ACC112 (cell line): ENCODE data around the gene NBPF3.
"Not testable (repeated sequence)": the region's sequence is repeated elsewhere in the genome, so short reads cannot be mapped to it uniquely, and the experiment has no call there.

Experiments used
- H2AFZ ChIP-seq: fragments of 200-600 bp; sonication (generic); one replicate; pipeline ENCODE4 v1.6.0; 2017; ENCODE audit warnings: antibody characterized with exemption, low read length; ENCODE audit not compliant: unreplicated experiment
- H3K27ac ChIP-seq: fragments of 200-600 bp; sonication (generic); 2 replicates; pipeline ENCODE4 v1.5.1; 2014; ENCODE audit warnings: low read depth, mild to moderate bottlenecking, antibody characterized with exemption, low read length, moderate library complexity
- H3K27me3 ChIP-seq: fragments of 200-600 bp; sonication (generic); 2 replicates; pipeline ENCODE4 v1.6.1; 2014; ENCODE audit warnings: mild to moderate bottlenecking, antibody characterized with exemption, low read length, moderate library complexity, mixed read lengths; ENCODE audit not compliant: insufficient read depth
- H3K36me3 ChIP-seq: fragments of 200-600 bp; sonication (generic); 2 replicates; pipeline ENCODE4 v1.6.1; 2016; ENCODE audit warnings: mild to moderate bottlenecking, antibody characterized with exemption, low read length, moderate library complexity, mixed read lengths; ENCODE audit not compliant: insufficient read depth
- H3K4me1 ChIP-seq: fragments of 200-600 bp; sonication (generic); one replicate; pipeline ENCODE4 v1.6.1; 2016; ENCODE audit warnings: low read length, mixed read lengths; ENCODE audit not compliant: insufficient read depth, unreplicated experiment, control insufficient read depth
- H3K4me3 ChIP-seq: fragments of 200-600 bp; sonication (generic); 2 replicates; pipeline ENCODE4 v1.5.1; 2014; ENCODE audit warnings: mild to moderate bottlenecking, low read depth, low read length
- H3K79me2 ChIP-seq: fragments of 200-600 bp; sonication (generic); one replicate; pipeline ENCODE4 v1.6.0; 2016; ENCODE audit warnings: low read length; ENCODE audit not compliant: control insufficient read depth, unreplicated experiment, insufficient read depth

Gene NBPF3

GRCh38 chr1:21439721-21440629 is at the start of gene NBPF3:
NBPF3 (plus strand) TSS chr1:21440137; CDS start chr1:21445087, 4,950 bp downstream.
- Histone ChIP-seq H3K36me3 (no peaks in the 10 kb centered on the region), H2AFZ (peak within 1 kb of the TSS; percentile 97), H3K27me3 (no peaks in the 10 kb centered on the region), H3K27ac (no peak within 1 kb of the TSS), H3K4me3 (peak within 1 kb of the TSS; percentile 92), H3K4me1 (peaks cover 3% of the 10 kb centered on the region), H3K79me2 (peaks cover 8% of the 10 kb centered on the region)

GRCh38 chr1:21391497-21391896 is 48.4 kb upstream of the NBPF3 start:
- H3K36me3 ChIP-seq, result no peaks in the 10 kb centered on the region
- no peaks in the 10 kb centered on the region; the same call in 1 of the 2 replicates for H3K27me3 ChIP-seq
- H3K79me2 ChIP-seq, result no peaks in the 10 kb centered on the region
- no peak overlapping the region for H2AFZ ChIP-seq
- no peak overlapping the region for H3K4me3 ChIP-seq
- no peaks in the 10 kb centered on the region for H3K4me1 ChIP-seq
- no peak overlapping the region for H3K27ac ChIP-seq

- Histone ChIP-seq H3K36me3 (no peaks in the 10 kb centered on the region), H3K27ac (no peak overlapping the region), H3K79me2 (no peaks in the 10 kb centered on the region), H3K4me3 (no peak overlapping the region), H2AFZ (no peak overlapping the region), H3K27me3 (no peaks in the 10 kb centered on the region; the same call in none of the 2 replicates), H3K4me1 (no peaks in the 10 kb centered on the region)
Observed at GRCh38 chr1:21392587-21393263, 47.2 kb upstream of the NBPF3 start.

- H3K27ac ChIP-seq, result no peak overlapping the region
- H2AFZ ChIP-seq, result no peak overlapping the region
- no peaks in the 10 kb centered on the region for H3K79me2 ChIP-seq
- H3K36me3 ChIP-seq, result no peaks in the 10 kb centered on the region
- H3K4me3 ChIP-seq, result no peak overlapping the region
- H3K4me1 ChIP-seq, result no peaks in the 10 kb centered on the region
- H3K27me3 ChIP-seq, result peaks cover 12% of the 10 kb centered on the region
Observed at GRCh38 chr1:21396516-21396915, 43.4 kb upstream of the NBPF3 start.

- H2AFZ ChIP-seq, result no peak overlapping the region
Observed at GRCh38 chr1:21397813-21398188, 42.1 kb upstream of the NBPF3 start.

GRCh38 chr1:21401726-21402346 is 38.1 kb upstream of the NBPF3 start:
- H3K27ac ChIP-seq, H3K79me2 ChIP-seq, H3K36me3 ChIP-seq, H3K4me1 ChIP-seq, H2AFZ ChIP-seq, H3K4me3 ChIP-seq: not testable (repeated sequence)
- H3K27me3 ChIP-seq, result peaks cover 12% of the 10 kb centered on the region

More at GRCh38 chr1:21397813-21398188, 42.1 kb upstream of the NBPF3 start:
- H3K4me1 ChIP-seq, result no peaks in the 10 kb centered on the region
- no peak overlapping the region for H3K27ac ChIP-seq
- H3K36me3 ChIP-seq, result no peaks in the 10 kb centered on the region
- H3K27me3 ChIP-seq, result peaks cover 12% of the 10 kb centered on the region
- no peaks in the 10 kb centered on the region for H3K79me2 ChIP-seq
- no peak overlapping the region for H3K4me3 ChIP-seq

GRCh38 chr1:21406659-21407058 is 33.3 kb upstream of the NBPF3 start:
- H3K36me3 ChIP-seq, result no peaks in the 10 kb centered on the region

GRCh38 chr1:21409897-21410296 is 30.0 kb upstream of the NBPF3 start:
- not testable (repeated sequence) for H3K79me2 ChIP-seq, H3K27ac ChIP-seq, H3K4me3 ChIP-seq, H2AFZ ChIP-seq, H3K4me1 ChIP-seq, H3K36me3 ChIP-seq
- H3K27me3 ChIP-seq, result peaks cover 28% of the 10 kb centered on the region

More at GRCh38 chr1:21406659-21407058, 33.3 kb upstream of the NBPF3 start:
- Histone ChIP-seq H3K4me3 (no peak overlapping the region), H3K27me3 (peaks cover 14% of the 10 kb centered on the region), H3K27ac (no peak overlapping the region), H3K4me1 (no peaks in the 10 kb centered on the region), H2AFZ (no peak overlapping the region), H3K79me2 (no peaks in the 10 kb centered on the region)

GRCh38 chr1:21414015-21414414 is 25.9 kb upstream of the NBPF3 start:
- H3K27me3 ChIP-seq, result peaks cover 42% of the 10 kb centered on the region
- H3K4me3 ChIP-seq, result no peak overlapping the region
- H2AFZ ChIP-seq, result no peak overlapping the region
- no peaks in the 10 kb centered on the region for H3K36me3 ChIP-seq
- H3K27ac ChIP-seq, result no peak overlapping the region
- no peaks in the 10 kb centered on the region for H3K79me2 ChIP-seq
- H3K4me1 ChIP-seq, result no peaks in the 10 kb centered on the region

GRCh38 chr1:21420378-21420777 is 19.6 kb upstream of the NBPF3 start:
- not testable (repeated sequence) for H3K79me2 ChIP-seq, H3K36me3 ChIP-seq, H3K4me3 ChIP-seq, H3K27ac ChIP-seq, H2AFZ ChIP-seq, H3K4me1 ChIP-seq
- peaks cover 27% of the 10 kb centered on the region for H3K27me3 ChIP-seq
